KOPT-K1 (cell line): ENCODE results near the gene SLC29A1.
"Not testable (repeated sequence)": the region's sequence is repeated elsewhere in the genome, so short reads cannot be mapped to it uniquely, and the experiment has no call there.

ENCODE experiments used
- H3K27ac ChIP-seq: fragments of 200-600 bp; sonication (generic); 2 replicates; pipeline ENCODE4 v1.5.1; 2016; ENCODE audit warnings: antibody characterized with exemption, mild to moderate bottlenecking, low read depth, low read length; ENCODE audit not compliant: poor library complexity, severe bottlenecking
- H3K36me3 ChIP-seq: fragments of 200-600 bp; sonication (generic); 2 replicates; pipeline ENCODE4 v1.5.1; 2017; ENCODE audit warnings: antibody characterized with exemption, mild to moderate bottlenecking, low read length, moderate library complexity; ENCODE audit not compliant: insufficient read depth
- H3K9me3 ChIP-seq: fragments of 200-600 bp; sonication (generic); 2 replicates; pipeline ENCODE4 v1.5.1; 2017; ENCODE audit warnings: antibody characterized with exemption, low read length, mild to moderate bottlenecking; ENCODE audit not compliant: insufficient read depth, poor library complexity, severe bottlenecking

The SLC29A1 gene

GRCh38 chr6:44186635-44187025, 36.8 kb upstream of the SLC29A1 start:
- H3K36me3 ChIP-seq: no peaks in the 10 kb centered on the region
- H3K27ac ChIP-seq: no peak overlapping the region
- H3K9me3 ChIP-seq: no peaks in the 10 kb centered on the region

- Histone ChIP-seq H3K9me3 (no peaks in the 10 kb centered on the region), H3K27ac (no peak overlapping the region), H3K36me3 (no peaks in the 10 kb centered on the region)
Measured at GRCh38 chr6:44188819-44189218, 34.6 kb upstream of the SLC29A1 start.

- Histone ChIP-seq H3K9me3 (no peaks in the 10 kb centered on the region), H3K27ac (no peak overlapping the region), H3K36me3 (no peaks in the 10 kb centered on the region)
Measured at GRCh38 chr6:44189257-44189656, 34.1 kb upstream of the SLC29A1 start.

- H3K36me3 ChIP-seq: no peaks in the 10 kb centered on the region
- H3K9me3 ChIP-seq: no peaks in the 10 kb centered on the region
- no peak overlapping the region for H3K27ac ChIP-seq
Measured at GRCh38 chr6:44190715-44191114, 32.7 kb upstream of the SLC29A1 start.

GRCh38 chr6:44192428-44193041, 30.9 kb upstream of the SLC29A1 start:
- no peaks in the 10 kb centered on the region for H3K36me3 ChIP-seq

GRCh38 chr6:44193307-44193910, 30.0 kb upstream of the SLC29A1 start:
- Histone ChIP-seq H3K36me3 (no peaks in the 10 kb centered on the region), H3K9me3 (no peaks in the 10 kb centered on the region), H3K27ac (no peak overlapping the region)

More at GRCh38 chr6:44192428-44193041, 30.9 kb upstream of the SLC29A1 start:
- Histone ChIP-seq H3K9me3 (no peaks in the 10 kb centered on the region), H3K27ac (no peak overlapping the region)

- no peaks in the 10 kb centered on the region for H3K36me3 ChIP-seq
- H3K27ac ChIP-seq: no peak overlapping the region
- H3K9me3 ChIP-seq: no peaks in the 10 kb centered on the region
Measured at GRCh38 chr6:44194326-44194725, 29.1 kb upstream of the SLC29A1 start.

- H3K36me3 ChIP-seq, H3K27ac ChIP-seq, H3K9me3 ChIP-seq: not testable (repeated sequence)
Measured at GRCh38 chr6:44196351-44196750, 27.0 kb upstream of the SLC29A1 start.

GRCh38 chr6:44198684-44199083, 24.7 kb upstream of the SLC29A1 start:
- H3K27ac ChIP-seq: no peak overlapping the region
- no peaks in the 10 kb centered on the region for H3K36me3 ChIP-seq
- no peaks in the 10 kb centered on the region for H3K9me3 ChIP-seq

GRCh38 chr6:44199883-44200282, 23.5 kb upstream of the SLC29A1 start:
- Histone ChIP-seq H3K9me3 (no peaks in the 10 kb centered on the region), H3K27ac (no peak overlapping the region), H3K36me3 (no peaks in the 10 kb centered on the region)

GRCh38 chr6:44201200-44201599, 22.2 kb upstream of the SLC29A1 start:
- no peak overlapping the region for H3K27ac ChIP-seq
- no peaks in the 10 kb centered on the region for H3K9me3 ChIP-seq
- no peaks in the 10 kb centered on the region for H3K36me3 ChIP-seq

- Histone ChIP-seq H3K27ac (no peak overlapping the region), H3K9me3 (no peaks in the 10 kb centered on the region), H3K36me3 (no peaks in the 10 kb centered on the region)
Measured at GRCh38 chr6:44201638-44202303, 21.6 kb upstream of the SLC29A1 start.

- H3K36me3 ChIP-seq: no peaks in the 10 kb centered on the region
- H3K9me3 ChIP-seq: no peaks in the 10 kb centered on the region
- H3K27ac ChIP-seq: no peak overlapping the region
Measured at GRCh38 chr6:44202332-44202971, 20.9 kb upstream of the SLC29A1 start.

GRCh38 chr6:44202972-44203750, 20.2 kb upstream of the SLC29A1 start:
- Histone ChIP-seq H3K27ac (no peak overlapping the region), H3K9me3 (no peaks in the 10 kb centered on the region)

GRCh38 chr6:44203955-44204354, 19.4 kb upstream of the SLC29A1 start:
- no peaks in the 10 kb centered on the region for H3K36me3 ChIP-seq
- H3K27ac ChIP-seq: no peak overlapping the region

More at GRCh38 chr6:44202972-44203750, 20.2 kb upstream of the SLC29A1 start:
- no peaks in the 10 kb centered on the region for H3K36me3 ChIP-seq

More at GRCh38 chr6:44203955-44204354, 19.4 kb upstream of the SLC29A1 start:
- H3K9me3 ChIP-seq: no peaks in the 10 kb centered on the region
